ENCODE measurements around the gene UBE2I. TPM values are rescaled to one million over a fixed set of nuclear protein-coding genes. Genes with fewer than 3 reads are reported as not detected.
A peak's percentile ranks its signal among the peaks of the same experiment; 100 is the strongest.

UBE2I gene
- total and polyA plus RNA-seq, 8 donors, result 30.0 to 57.9 (median 36.7) TPM

DNA sequence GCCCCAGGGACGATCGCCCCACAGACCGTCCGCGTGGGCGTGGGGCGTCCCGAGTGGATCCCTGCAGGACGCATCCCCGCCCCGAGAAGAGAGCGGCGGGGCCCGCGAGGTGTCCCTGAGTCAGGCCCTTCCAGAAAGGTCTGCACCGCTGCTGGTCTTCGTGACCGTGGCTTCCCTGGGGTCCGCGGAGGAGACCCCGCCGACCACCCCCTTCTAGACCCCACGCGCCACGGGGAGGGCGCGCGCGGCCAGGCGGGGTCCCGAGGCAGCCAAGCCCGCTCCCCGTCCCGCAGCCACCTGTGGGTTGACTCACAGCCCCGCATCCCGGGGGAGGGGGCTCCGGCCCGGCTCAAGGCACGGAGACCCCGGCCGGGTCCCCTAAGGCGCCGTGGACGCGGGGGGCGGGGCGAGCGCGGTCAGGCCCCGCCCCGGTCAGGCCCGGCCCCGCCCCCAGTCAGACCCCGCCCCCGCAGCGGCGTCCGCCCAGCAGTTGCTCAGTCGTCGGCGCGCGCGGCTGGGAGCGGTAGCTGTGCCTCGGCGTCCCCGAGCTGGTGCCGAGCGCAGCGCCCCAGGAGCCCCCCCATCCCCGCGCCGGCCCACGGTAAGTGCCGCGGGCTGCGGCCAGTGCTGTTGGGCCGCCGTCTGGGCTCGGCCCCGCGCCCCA is 23.8 kb downstream of the UBE2I start, which contains the start of gene BAIAP3:
Gene BAIAP3, plus strand, starts transcription at position 497 of the 664 bp plus-strand sequence. CDS start 4,905 bp downstream, outside the sequence.
- Histone ChIP-seq H3K27me3 (peaks cover 0 to 11% (median 2%) of the 10 kb centered on the region in 4 donors), H3K27ac (no peak within 1 kb of the TSS), H3K4me1 (peaks cover 6 to 20% (median 6%) of the 10 kb centered on the region in 3 donors), H3K4me3 (peak within 1 kb of the TSS in 3 of 4 donors; percentile 7 to 43 (median 23)), H3K9me3 (no peaks in the 10 kb centered on the region), H3K36me3 (no peaks in the 10 kb centered on the region)
- ATAC-seq (peak; percentile 50 to 68 (median 62)), FAIRE-seq (no peak), DNase-seq (peak in 1 of 6 donors; percentile 86)
- TF ChIP-seq, protein P1, sequence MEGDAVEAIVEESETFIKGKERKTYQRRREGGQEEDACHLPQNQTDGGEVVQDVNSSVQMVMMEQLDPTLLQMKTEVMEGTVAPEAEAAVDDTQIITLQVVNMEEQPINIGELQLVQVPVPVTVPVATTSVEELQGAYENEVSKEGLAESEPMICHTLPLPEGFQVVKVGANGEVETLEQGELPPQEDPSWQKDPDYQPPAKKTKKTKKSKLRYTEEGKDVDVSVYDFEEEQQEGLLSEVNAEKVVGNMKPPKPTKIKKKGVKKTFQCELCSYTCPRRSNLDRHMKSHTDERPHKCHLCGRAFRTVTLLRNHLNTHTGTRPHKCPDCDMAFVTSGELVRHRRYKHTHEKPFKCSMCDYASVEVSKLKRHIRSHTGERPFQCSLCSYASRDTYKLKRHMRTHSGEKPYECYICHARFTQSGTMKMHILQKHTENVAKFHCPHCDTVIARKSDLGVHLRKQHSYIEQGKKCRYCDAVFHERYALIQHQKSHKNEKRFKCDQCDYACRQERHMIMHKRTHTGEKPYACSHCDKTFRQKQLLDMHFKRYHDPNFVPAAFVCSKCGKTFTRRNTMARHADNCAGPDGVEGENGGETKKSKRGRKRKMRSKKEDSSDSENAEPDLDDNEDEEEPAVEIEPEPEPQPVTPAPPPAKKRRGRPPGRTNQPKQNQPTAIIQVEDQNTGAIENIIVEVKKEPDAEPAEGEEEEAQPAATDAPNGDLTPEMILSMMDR (IDR thresholded peaks at IDR 0.05), result no peak
- WGBS, 2 donors, result 4% methylated on average over 64 to 83 of the region's 83 CpGs
- intact Hi-C loops (cut with DNase I), result no loop called here

DNA sequence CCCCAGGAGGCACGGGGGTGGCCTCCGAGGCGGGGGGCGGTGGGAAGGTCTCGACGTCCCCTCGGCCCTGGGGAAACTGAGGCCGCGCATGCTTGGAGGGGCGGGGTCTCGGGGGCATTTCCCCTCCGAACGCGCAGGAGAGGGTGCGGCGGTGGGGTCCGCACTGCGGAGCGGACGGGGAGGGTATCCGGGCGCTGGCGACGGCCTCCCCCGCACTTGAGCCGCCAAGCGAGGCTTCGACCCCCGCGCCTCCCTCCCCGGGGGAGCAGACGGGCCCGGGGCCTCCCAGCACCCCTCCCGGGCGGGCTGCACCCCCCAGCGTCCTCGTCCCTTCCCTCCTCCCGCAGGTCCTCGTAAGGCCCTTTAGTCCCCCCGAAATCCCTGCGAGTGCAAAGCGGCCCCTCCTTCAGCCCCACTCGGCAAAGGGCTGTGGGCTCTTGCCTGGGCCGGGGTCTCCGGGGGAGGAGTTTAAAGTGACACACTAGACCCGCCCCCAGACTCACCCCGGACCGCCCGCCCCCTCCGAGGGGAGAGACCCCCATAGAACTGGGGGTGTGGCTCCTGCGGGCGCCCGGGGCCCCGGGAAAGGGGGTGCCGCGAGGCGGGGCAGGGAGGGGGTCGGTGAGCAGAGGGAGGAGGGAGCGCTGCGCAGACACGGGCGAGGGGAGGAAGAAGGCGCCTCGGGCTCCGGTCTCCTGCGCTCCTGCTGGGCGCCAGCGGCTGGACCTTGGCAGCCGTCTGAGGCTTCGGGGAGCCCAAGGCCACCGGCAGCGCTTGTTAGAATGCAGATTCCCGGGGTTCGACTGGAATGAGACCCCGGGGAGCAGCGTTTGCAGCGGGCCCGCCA is 24.6 kb downstream of the UBE2I start:
- WGBS, 2 donors, result 1 to 2% methylated on average over 43 to 78 of the region's 78 CpGs
- FAIRE-seq (no peak), DNase-seq (no peak), ATAC-seq (no peak)
- Histone ChIP-seq H3K27me3 (peaks cover 0 to 11% (median 2%) of the 10 kb centered on the region in 4 donors), H3K4me1 (peaks cover 6 to 20% (median 6%) of the 10 kb centered on the region in 3 donors), H3K9me3 (no peaks in the 10 kb centered on the region), H3K36me3 (no peaks in the 10 kb centered on the region), H3K27ac (no peak overlapping the region), H3K4me3 (peak overlapping the region in 3 of 4 donors; percentile 7 to 43 (median 23))
- TF ChIP-seq, protein P1 (IDR thresholded peaks at IDR 0.05), result no peak
- intact Hi-C loops (cut with DNase I), result no loop called here

DNA sequence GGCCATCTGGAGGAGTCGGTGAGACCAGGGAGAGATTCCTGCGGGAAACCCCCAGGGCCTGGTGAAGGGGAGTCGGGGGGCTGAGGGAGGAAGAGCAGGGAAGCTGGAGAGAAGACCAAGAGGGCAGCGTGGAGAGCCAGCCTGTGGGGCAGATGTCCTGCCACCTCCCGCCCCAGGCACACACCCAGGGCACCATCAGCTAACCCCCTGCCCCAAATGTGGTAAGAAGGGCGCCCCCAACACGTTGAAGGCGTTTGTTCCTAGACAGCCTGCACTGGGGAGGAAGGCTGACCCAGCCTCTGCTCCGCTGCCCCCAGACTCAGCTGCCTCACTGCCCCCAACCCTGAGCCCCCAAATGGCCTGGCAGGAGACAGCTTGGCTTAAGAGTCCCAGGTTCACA is 25.3 kb downstream of the UBE2I start:
- ATAC-seq (no peak), FAIRE-seq (no peak), DNase-seq (no peak)
- TF ChIP-seq, protein P1 (IDR thresholded peaks at IDR 0.05), result no peak
- Histone ChIP-seq H3K36me3 (no peaks in the 10 kb centered on the region), H3K27ac (no peak overlapping the region), H3K4me1 (peaks cover 6 to 20% (median 6%) of the 10 kb centered on the region in 3 donors), H3K4me3 (no peak overlapping the region), H3K27me3 (peaks cover 0 to 11% (median 2%) of the 10 kb centered on the region in 4 donors), H3K9me3 (no peaks in the 10 kb centered on the region)
- 30 to 32% methylated on average over 8 to 9 of the region's 9 CpGs for WGBS, 2 donors
- intact Hi-C loops (cut with DNase I), result no loop called here

DNA sequence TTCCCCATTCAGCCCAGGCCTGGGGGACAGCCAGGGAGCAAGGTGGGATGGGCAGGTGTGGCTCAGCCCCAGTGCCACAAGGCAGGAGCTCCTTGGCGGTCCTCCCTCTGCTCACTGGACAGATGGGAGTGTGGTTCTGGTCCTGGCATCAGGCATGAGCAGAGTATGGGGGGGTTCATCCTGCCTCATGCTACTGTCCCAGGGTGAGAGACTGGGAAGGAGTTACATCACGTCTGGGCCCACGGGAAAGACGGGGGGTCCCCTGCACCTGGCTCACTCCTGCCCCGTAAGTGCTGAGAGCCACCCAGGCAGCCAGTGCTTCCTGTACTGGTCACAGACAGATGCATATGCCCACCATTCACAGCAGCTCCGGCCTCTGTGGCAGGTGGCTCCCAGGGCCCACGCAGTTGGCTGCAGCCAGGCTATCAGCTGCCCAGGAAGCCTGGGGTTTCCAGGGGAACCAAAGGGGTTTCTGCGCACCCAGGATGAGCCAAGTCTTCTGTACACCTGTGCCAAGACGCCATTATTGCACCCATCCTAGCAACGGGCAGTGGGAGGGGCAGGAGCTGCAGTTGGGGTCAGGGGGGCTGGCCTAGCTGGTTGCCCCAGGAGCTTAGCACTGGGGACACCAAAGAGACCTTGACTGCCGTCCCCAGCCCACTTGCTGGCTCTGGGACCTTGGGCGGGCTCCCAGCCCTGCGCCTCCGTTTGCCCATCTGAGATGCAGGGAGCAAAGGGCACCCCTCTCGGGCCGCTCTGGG is 26.0 kb downstream of the UBE2I start:
- FAIRE-seq, result no peak
- peak in 3 of 4 donors; percentile 1 to 49 (median 39) for ATAC-seq
- TF ChIP-seq, protein P1 (IDR thresholded peaks at IDR 0.05), result no peak
- no peak overlapping the region for H3K27ac ChIP-seq
- H3K4me1 ChIP-seq, result peaks cover 6 to 20% (median 6%) of the 10 kb centered on the region in 3 donors
- WGBS, 2 donors, result 26 to 34% methylated on average over 16 of the region's 16 CpGs
- DNase-seq, result no peak
- H3K9me3 ChIP-seq, result no peaks in the 10 kb centered on the region
- no peak overlapping the region for H3K4me3 ChIP-seq
- intact Hi-C loops (cut with DNase I), result no loop called here
- H3K36me3 ChIP-seq, result no peaks in the 10 kb centered on the region
- peaks cover 0 to 11% (median 2%) of the 10 kb centered on the region in 4 donors for H3K27me3 ChIP-seq

Measured in pancreas (tissue), 10 donors.